Esophagus (tissue), 2 donors: ENCODE measurements around the gene ATXN2. TPM values are rescaled to one million over a fixed set of nuclear protein-coding genes. Genes with fewer than 3 reads are reported as not detected.
"Not testable (repeated sequence)": the region's sequence is repeated elsewhere in the genome, so short reads cannot be mapped to it uniquely, and the experiment has no call there.

Source experiments
- H3K27ac ChIP-seq, 2 donors: one replicate each; pipeline ENCODE4 v1.5.1; 2013; ENCODE audit warnings: low read depth in 2 of 2, mild to moderate bottlenecking in 2 of 2, inconsistent platforms in 1 of 2, low read length in 1 of 2, moderate library complexity in 1 of 2
- H3K27me3 ChIP-seq, 2 donors: one replicate each; pipeline ENCODE4 v1.6.1; 2013; ENCODE audit warnings: low read length in 2 of 2, control low read depth in 1 of 2, mild to moderate bottlenecking in 1 of 2; ENCODE audit not compliant: insufficient read depth in 2 of 2, control insufficient read depth in 1 of 2
- H3K36me3 ChIP-seq, 2 donors: one replicate each; pipeline ENCODE4 v1.6.1; 2013; ENCODE audit warnings: low read length in 1 of 2; ENCODE audit not compliant: control insufficient read depth in 2 of 2, insufficient read depth in 2 of 2
- H3K4me1 ChIP-seq, 2 donors: one replicate each; pipeline ENCODE4 v1.6.1; 2013; ENCODE audit warnings: low read length in 1 of 2; ENCODE audit not compliant: control insufficient read depth in 2 of 2, insufficient read depth in 2 of 2
- H3K4me3 ChIP-seq, 2 donors: one replicate each; pipeline ENCODE4 v1.5.1; 2013; ENCODE audit warnings: low read length in 2 of 2, mild to moderate bottlenecking in 2 of 2, low read depth in 1 of 2, moderate library complexity in 1 of 2
- H3K9me3 ChIP-seq, 2 donors: one replicate each; pipeline ENCODE4 v1.6.1; 2013; ENCODE audit warnings: mild to moderate bottlenecking in 2 of 2, low read depth in 1 of 2, low read length in 1 of 2, moderate library complexity in 1 of 2; ENCODE audit not compliant: control insufficient read depth in 2 of 2, insufficient read depth in 1 of 2
- WGBS, 2 donors: extraction: QIAGEN DNeasy Blood & Tissue Kit; methylation state at CpG; one replicate each; pipeline ENCODE4 v1.1.7; 2013; 5-methylcytosine and 5-hydroxymethylcytosine counted together
- polyA plus RNA-seq, 2 donors: library from polyadenylated mRNA; stranded (reverse); fragments of 200-250 nt; gene quantifications; one replicate each; pipeline ENCODE4 v1.2.3, GENCODE V29; 2013
- donor health status: healthy with polysubstance abuse.
- donor health status: Bipolar disorder and iron deficiency.

Gene ATXN2
- polyA plus RNA-seq, 2 donors, result 10.0 to 18.0 TPM

- H3K4me1 ChIP-seq, result no peaks in the 10 kb centered on the region
Measured at GRCh38 chr12:111557271-111558106, 41.6 kb downstream of the ATXN2 start.

GRCh38 chr12:111556676-111557075 is 42.4 kb downstream of the ATXN2 start:
- no peak overlapping the region for H3K4me3 ChIP-seq
- WGBS, 2 donors, result 79 to 85% methylated on average over 6 of the region's 6 CpGs

More at GRCh38 chr12:111557271-111558106, 41.6 kb downstream of the ATXN2 start:
- Histone ChIP-seq H3K27ac (no peak overlapping the region), H3K36me3 (no peaks in the 10 kb centered on the region), H3K27me3 (no peaks in the 10 kb centered on the region), H3K9me3 (no peaks in the 10 kb centered on the region), H3K4me3 (no peak overlapping the region)
- 55 to 60% methylated on average over 5 of the region's 5 CpGs for WGBS, 2 donors

GRCh38 chr12:111555313-111555712 is 43.8 kb downstream of the ATXN2 start:
- not testable (repeated sequence) for H3K4me1 ChIP-seq, H3K36me3 ChIP-seq, H3K9me3 ChIP-seq, H3K27ac ChIP-seq, H3K4me3 ChIP-seq, H3K27me3 ChIP-seq
- WGBS, 2 donors, result 85 to 89% methylated on average over 3 of the region's 3 CpGs

More at GRCh38 chr12:111556676-111557075, 42.4 kb downstream of the ATXN2 start:
- Histone ChIP-seq H3K9me3 (no peaks in the 10 kb centered on the region), H3K36me3 (no peaks in the 10 kb centered on the region), H3K27me3 (no peaks in the 10 kb centered on the region), H3K4me1 (no peaks in the 10 kb centered on the region), H3K27ac (no peak overlapping the region)

- no peaks in the 10 kb centered on the region for H3K9me3 ChIP-seq
- H3K36me3 ChIP-seq, result peaks cover 0 to 5% of the 10 kb centered on the region in 2 donors
- H3K4me3 ChIP-seq, result no peak overlapping the region
- no peaks in the 10 kb centered on the region for H3K4me1 ChIP-seq
- H3K27ac ChIP-seq, result no peak overlapping the region
- 83 to 86% methylated on average over 8 of the region's 8 CpGs for WGBS, 2 donors
- no peaks in the 10 kb centered on the region for H3K27me3 ChIP-seq
Measured at GRCh38 chr12:111546758-111547383, 52.2 kb downstream of the ATXN2 start.

GRCh38 chr12:111546171-111546570 is 52.9 kb downstream of the ATXN2 start:
- peaks cover 0 to 5% of the 10 kb centered on the region in 2 donors for H3K36me3 ChIP-seq
- H3K9me3 ChIP-seq, result no peaks in the 10 kb centered on the region
- no peak overlapping the region for H3K4me3 ChIP-seq
- H3K27ac ChIP-seq, result no peak overlapping the region
- H3K27me3 ChIP-seq, result no peaks in the 10 kb centered on the region
- H3K4me1 ChIP-seq, result no peaks in the 10 kb centered on the region
- WGBS, 2 donors, result 92% methylated on average over 2 of the region's 2 CpGs

GRCh38 chr12:111544032-111544431 is 55.1 kb downstream of the ATXN2 start:
- H3K27me3 ChIP-seq, result no peaks in the 10 kb centered on the region
- no peaks in the 10 kb centered on the region for H3K9me3 ChIP-seq
- H3K36me3 ChIP-seq, result peaks cover 0 to 5% of the 10 kb centered on the region in 2 donors
- no peak overlapping the region for H3K27ac ChIP-seq
- no peak overlapping the region for H3K4me3 ChIP-seq
- WGBS, 2 donors, result 95 to 96% methylated on average over 1 of the region's 1 CpG
- no peaks in the 10 kb centered on the region for H3K4me1 ChIP-seq

GRCh38 chr12:111532751-111533150 is 66.4 kb downstream of the ATXN2 start:
- Histone ChIP-seq H3K27ac (no peak overlapping the region), H3K9me3 (no peaks in the 10 kb centered on the region), H3K4me1 (no peaks in the 10 kb centered on the region), H3K36me3 (peaks cover 0 to 6% of the 10 kb centered on the region in 2 donors), H3K4me3 (no peak overlapping the region), H3K27me3 (no peaks in the 10 kb centered on the region)
- 95 to 96% methylated on average over 2 of the region's 2 CpGs for WGBS, 2 donors

- whole genome bisulfite sequencing, 2 donors, result 52 to 53% methylated on average over 8 of the region's 8 CpGs
- no peak overlapping the region for H3K27ac ChIP-seq
- no peaks in the 10 kb centered on the region for H3K27me3 ChIP-seq
- H3K4me1 ChIP-seq, result no peaks in the 10 kb centered on the region
- no peak overlapping the region for H3K4me3 ChIP-seq
- H3K36me3 ChIP-seq, result peaks cover 2% of the 10 kb centered on the region in 2 donors
- H3K9me3 ChIP-seq, result no peaks in the 10 kb centered on the region
Measured at GRCh38 chr12:111529424-111530368, 69.4 kb downstream of the ATXN2 start.

GRCh38 chr12:111523587-111524167 is 75.4 kb downstream of the ATXN2 start:
- Histone ChIP-seq H3K9me3 (no peaks in the 10 kb centered on the region), H3K27ac (no peak overlapping the region), H3K36me3 (peaks cover 11 to 12% of the 10 kb centered on the region in 2 donors), H3K4me1 (no peaks in the 10 kb centered on the region), H3K27me3 (no peaks in the 10 kb centered on the region), H3K4me3 (no peak overlapping the region)
- 96 to 98% methylated on average over 5 of the region's 5 CpGs for WGBS, 2 donors
